Activated CD4-positive, CD25-positive, alpha-beta regulatory T cell (primary cell): ENCODE data around the gene MELTF.

Source experiments
- DNase-seq, 4 experiments: peaks; one replicate each; lab custom pipeline; 2025; lab: John Stamatoyannopoulos, UW

The MELTF gene

GRCh38 chr3:197010556-197011351, 18.9 kb downstream of the MELTF start:
- DNase-seq = no peak

DNA sequence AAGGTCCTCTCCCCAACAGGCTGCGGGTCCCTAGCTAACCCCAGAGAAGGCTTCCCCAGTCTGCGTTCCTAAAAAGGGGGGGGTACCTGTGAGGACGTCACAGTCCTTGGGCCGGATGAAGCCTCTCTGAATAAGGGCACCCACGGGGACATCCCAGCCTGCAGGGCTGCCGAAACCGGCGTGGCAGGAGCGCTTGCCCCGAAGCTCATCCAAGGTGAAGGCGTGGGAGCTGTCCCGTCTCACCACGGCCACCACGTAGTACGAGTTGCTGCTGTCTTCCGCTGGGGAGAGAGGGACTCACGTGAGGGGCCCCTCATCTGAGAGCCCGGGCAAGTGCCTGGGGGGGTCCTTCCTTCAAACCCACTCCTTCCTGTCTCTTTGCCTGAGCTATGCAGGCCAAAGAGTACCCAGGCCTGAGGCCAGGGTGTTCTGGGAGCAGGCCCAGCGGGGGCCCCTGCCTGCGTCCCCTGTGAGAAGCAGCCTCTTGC, 20.0 kb downstream of the MELTF start:
- DNase-seq = no peak

DNA sequence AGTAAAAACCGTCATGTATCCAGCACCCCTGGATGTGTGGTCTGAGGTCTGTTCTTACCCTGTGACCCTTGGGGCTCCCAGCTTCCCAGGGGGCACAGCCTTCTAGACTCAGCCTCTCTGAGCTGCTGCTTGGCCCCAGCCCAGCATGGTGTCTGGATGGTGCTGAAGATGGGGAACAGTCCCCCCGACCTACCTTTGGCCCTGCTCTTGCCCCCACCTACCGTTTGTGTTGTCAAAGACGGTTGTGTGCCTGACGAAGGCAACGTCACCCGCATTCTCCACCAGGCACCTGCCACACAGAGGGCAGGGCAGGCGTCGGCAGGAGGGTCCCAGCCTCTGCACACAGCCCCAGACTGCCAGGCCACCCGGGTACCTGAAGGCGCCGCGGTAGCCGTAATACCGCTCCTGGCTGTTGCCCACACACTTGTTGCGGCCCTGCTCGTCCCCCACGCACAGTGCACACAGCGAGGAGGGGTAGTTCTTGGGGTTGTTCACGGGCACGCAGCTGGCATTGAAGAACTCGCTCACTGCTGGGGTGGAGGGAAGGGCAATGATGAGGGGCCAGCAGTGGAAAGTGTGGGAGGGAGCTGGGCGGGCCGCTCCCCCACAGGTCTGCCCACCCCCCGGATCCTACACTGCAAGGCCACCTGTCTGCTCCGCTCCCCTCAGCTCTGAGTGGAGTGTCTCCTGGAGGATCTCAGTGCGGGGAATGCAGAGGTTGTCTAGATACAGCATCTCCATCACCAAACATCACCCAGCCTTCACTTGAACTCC, 21.0 kb downstream of the MELTF start:
- no peak for DNase-seq

DNA sequence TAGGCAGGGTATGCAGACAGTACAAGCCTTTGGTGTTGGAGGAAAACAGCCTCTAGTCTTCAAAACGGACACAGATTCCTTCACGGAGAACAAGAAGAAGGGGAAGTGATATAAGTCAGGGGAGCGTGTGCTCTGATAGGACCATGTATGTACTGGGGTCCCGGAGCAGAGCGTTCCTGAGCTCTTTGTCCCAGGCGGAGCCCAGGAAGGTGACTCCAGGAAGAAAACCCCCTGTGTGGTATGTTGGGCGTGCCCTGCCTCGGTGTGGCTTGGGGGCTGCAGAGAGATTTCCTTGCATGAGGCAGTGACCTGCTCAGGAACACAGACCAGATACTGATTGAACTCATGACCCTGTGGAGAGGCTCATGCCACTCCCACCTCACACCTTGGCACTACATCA, 21.7 kb downstream of the MELTF start:
- DNase-seq = no peak

GRCh38 chr3:197007296-197007940, 22.2 kb downstream of the MELTF start:
- no peak for DNase-seq

GRCh38 chr3:197006860-197007259, 22.8 kb downstream of the MELTF start:
- DNase-seq = no peak

GRCh38 chr3:197006446-197006845, 23.2 kb downstream of the MELTF start:
- no peak for DNase-seq

- no peak for DNase-seq
Measured at GRCh38 chr3:197003461-197004385, 25.9 kb downstream of the MELTF start.

DNA sequence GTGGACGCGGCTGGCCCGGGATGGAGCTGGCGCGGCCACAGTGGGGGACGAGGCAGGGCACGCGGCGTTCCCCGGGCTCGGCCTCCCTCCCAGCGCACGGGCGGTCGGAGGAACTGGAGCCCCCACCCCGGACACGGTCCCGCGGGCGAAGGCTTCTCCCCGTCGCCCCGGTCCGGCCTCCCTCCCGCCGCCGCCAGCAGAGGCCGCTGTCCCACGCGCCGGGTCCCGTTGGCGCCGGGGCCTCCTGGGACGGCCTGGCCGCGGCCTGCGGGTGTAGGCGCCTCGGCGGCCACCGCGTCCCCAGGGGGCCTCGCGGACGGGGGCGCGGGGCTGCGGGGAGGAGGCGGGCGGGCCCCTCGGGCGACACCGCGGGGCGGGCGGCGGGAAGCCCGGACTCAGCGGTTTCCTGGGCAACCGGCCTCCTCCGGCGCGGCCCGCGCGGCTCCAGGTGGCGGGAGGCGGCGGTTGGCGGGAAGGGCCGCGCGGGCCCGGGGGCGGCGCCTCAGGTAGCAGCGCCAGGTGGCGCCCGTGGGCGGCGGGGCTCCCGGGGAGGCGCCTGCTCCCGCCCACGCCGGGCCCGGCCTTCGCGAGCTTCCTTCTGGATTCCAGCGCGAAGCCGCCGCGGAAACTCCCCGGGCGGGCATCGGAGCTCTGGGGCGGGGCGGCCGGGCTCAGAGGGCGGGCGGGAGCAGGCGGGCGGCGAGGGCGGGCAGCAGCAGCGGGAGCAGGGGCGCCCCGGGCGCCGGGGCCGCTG, 26.7 kb downstream of the MELTF start:
- peak; percentile 53 to 62 (median 60) for DNase-seq

DNA sequence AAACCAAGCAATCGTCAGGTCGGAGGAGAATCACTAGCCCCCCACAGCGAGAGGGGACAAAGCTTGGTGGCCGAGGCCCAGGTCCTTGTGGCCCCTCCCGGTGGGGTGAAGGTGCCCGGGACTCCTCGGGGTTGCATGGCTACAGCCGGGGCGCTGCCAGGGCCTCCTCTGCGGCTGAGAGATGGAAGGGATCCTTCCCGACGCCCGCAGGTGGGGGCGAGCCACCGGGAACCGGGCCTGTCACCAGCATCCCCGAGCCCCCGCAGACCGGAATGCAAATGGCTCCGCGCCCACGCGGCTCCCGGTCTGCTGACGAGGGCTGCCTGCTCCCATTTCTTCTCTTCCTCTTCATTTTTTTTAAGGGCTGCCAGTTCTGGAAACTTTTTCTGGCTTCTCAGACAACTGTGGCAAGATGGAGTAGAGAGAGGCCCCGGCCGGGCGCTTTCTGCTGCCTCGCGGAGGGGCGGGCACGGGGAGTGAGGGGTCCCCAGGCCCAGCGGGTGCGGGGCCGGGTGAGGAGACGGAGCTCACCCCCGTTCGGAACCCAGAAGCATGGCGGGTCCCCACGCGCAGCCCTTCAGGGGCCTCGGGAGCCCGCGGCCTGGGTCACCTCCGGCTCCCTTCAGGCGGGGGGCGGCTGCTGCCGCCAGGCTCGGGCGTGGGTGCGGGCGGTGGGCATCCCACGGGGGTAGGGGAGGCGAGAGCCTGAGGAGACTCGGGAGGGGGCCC, 27.5 kb downstream of the MELTF start:
- DNase-seq = no peak

DNA sequence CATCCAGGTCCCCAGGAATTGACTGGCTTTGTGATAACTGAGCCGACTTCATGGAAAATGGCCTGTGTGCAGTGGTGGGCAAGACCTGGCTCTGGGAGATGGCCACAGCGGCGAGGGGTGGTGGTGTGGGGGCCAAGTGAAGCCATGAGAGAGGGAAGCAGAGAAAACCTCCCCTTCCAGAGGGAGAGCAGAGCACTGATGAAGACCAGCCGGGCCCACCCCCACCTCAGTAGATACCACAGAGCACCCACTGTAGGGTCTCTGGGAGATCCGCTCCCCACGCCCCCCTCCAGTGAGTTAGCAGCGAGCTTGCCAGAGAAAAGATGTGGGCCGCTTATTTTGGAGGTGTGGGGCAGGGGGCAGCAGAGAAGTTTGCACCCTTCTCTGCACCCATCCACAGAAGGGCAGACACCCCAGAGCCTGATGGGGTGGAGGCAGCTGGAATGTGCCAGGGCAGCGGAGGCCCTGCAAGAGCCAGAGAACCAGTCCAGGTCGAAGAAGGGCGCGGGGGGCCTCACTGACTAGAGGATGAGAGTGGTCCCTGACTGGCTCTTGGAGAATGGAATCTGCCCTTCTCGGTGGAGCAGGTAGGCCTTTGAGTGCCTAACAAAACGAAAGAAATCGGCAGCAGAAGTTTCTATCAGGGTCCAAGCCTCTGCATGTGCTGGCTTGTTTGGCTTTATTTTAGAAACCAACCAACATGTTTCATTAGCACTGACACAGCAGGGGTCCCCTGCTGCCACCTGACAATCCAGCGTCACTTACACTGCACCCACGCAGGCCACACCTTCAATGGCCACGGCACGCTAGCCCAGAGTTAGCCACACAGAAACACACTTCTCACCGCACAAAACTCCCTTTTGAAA, 28.3 kb downstream of the MELTF start:
- DNase-seq = no peak

- DNase-seq = no peak
Measured at GRCh38 chr3:197000211-197000610, 29.4 kb downstream of the MELTF start.

GRCh38 chr3:196998966-196999760, 30.5 kb downstream of the MELTF start:
- DNase-seq = no peak

DNA sequence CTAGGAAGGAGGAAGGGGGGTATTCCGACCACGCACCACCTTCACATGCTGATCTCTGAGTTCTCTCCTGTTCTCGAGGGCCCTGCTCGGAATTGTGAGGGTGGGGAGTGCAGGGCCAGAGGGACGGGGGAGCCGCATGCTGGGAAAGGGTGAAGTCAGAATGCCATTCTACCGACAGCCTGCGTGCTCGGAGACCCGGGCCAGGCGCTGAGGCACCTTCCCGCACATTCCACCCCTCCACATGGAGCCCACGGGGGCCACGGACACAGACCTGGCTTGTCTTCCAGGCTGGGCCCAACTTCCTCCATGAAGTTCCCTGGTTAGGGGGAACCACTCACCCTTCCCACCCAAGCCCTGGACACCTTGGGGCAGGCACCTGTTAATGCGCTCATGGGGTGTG, 32.3 kb downstream of the MELTF start:
- DNase-seq = no peak

GRCh38 chr3:196996454-196997265, 33.0 kb downstream of the MELTF start:
- no peak for DNase-seq

DNA sequence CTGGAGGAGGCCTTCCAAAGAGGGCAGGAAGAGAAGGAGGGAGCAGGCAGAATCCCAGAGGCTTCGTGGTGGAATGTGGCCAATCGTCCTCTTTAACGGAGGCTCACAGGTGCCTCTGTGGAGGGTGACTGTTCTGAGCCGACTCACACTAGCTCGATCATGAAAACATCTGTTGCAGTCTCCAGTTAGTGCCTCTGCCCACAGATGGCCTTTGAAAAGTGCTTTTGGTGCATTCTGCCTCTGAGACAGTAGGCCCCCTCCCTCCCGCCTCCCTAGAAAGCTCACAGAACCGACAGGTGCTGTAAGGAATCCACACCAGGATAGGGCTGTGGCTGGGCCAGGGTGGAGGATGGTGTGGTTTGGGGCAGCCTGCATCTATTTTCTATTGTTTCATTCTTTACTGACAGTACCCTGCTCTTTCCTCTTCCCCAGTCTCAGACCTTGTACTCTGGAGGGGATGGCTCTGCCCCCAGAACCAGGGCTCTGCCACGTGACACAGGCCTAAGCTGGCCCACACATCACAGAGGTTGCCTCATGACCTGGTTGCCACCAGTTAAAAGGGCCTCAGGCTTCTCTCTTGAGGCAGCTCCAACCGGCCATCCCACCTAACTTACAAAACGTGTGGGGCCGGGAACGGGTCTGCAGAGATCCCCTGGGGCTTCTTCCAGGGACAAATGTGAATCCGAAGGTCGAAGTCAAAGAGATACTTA, 33.8 kb downstream of the MELTF start:
- DNase-seq = no peak

GRCh38 chr3:196995027-196995426, 34.6 kb downstream of the MELTF start:
- DNase-seq = no peak
